MG63 (cell line): Measurements from ENCODE around the gene DIDO1. TPM values are rescaled to one million over a fixed set of nuclear protein-coding genes. Genes with fewer than 3 reads are reported as not detected.
"Not testable (repeated sequence)": the region's sequence is repeated elsewhere in the genome, so short reads cannot be mapped to it uniquely, and the experiment has no call there.

Source experiments
- DNase-seq: peaks from one replicate; pipeline ENCODE4 v3.0.0-alpha.2; 2020
- H3K27me3 ChIP-seq: fragments of 250-450 bp; sonication (Bioruptor Pico); 2 replicates; pipeline ENCODE4 v1.5.1; 2020; ENCODE audit warnings: mild to moderate bottlenecking, moderate library complexity
- H3K36me3 ChIP-seq: fragments of 250-450 bp; sonication (Bioruptor Pico); 2 replicates; pipeline ENCODE4 v1.5.1; 2020; ENCODE audit warnings: mild to moderate bottlenecking, moderate library complexity
- H3K4me3 ChIP-seq: fragments of 250-450 bp; sonication (Bioruptor Pico); 2 replicates; pipeline ENCODE4 v1.5.1; 2020; ENCODE audit warnings: mild to moderate bottlenecking, moderate library complexity
- H3K9me3 ChIP-seq: fragments of 250-450 bp; sonication (Bioruptor Pico); 2 replicates; pipeline ENCODE4 v1.5.1; 2020; ENCODE audit warnings: mild to moderate bottlenecking, moderate library complexity
- total RNA-seq: library from RNA; depleted of rRNA; stranded (reverse); fragments of >200 nt; shearing (Covaris generic); gene quantifications from 2 replicates; pipeline ENCODE4 v1.2.3, GENCODE V29; 2014; ENCODE audit warnings: low replicate concordance

DIDO1 gene
- total RNA-seq, 1 experiment from 2014 or later: 21.2 TPM

DNA sequence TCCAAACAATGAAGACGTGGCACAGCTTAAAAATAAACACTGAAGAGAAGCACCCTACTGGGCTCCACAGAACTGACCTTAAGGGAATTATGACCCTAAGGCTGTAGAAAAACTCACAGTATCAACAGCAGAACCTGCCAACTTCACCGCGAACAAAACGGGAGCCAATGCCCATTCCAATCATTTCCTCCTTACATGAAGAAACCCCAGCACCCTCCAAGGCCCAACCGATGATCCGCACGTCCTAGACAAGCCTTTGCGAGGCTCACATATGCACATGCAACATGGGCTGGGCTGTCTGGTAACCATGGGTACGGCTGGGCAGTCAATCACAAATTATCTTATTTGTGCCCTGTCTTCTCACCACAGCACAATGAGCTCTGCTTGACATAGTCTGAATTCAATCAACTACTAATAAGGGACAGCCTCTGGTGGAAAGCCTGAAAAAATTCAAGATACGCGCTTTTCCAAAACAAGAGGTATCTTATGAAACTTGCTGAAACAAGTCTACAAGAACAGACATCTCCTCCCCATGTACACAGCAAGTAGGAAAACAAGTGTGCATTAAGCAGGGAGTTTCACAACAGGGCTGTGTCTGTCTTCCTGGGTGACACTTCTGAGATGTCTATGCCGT is 1.7 kb downstream of the DIDO1 start:
- peaks cover 7% of the 10 kb centered on the region for H3K36me3 ChIP-seq
- peak overlapping the region; percentile 88 for H3K4me3 ChIP-seq
- no peaks in the 10 kb centered on the region for H3K27me3 ChIP-seq
- peak; percentile 87 for DNase-seq
- no peaks in the 10 kb centered on the region for H3K9me3 ChIP-seq

GRCh38 chr20:62923669-62924441 is 2.5 kb downstream of the DIDO1 start:
- Histone ChIP-seq H3K4me3 (peak overlapping the region; percentile 88), H3K27me3 (no peaks in the 10 kb centered on the region)
- DNase-seq: no peak

DNA sequence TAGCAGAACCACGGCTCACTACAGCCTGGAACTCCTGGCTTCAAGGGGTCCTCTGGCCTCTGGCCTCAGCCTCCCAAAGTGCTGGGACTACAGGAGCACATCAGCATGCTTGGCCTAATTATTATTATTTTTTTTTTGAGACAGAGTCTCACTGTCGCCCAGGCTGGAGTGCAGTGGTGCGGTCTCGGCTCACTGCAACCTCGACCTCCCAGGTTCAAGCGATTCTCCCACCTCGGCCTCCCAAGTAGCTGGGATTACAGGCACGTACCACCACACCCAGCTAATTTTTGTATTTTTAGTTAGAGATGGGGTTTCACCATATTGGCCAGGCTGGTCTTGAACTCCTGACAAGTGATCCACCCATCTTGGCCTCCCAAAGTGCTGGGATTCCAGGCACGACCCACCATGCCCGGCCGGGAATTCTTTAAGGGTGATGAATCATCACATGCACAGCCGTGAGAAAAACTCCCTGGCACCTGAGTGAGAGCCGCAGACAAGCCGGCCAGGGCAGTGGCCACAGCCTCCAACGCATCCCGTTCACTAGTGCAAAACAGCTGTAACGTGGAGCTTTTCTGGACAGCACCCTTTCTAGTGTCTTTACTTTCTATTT is 3.1 kb downstream of the DIDO1 start:
- H3K27me3 ChIP-seq, H3K9me3 ChIP-seq, H3K4me3 ChIP-seq, H3K36me3 ChIP-seq: not testable (repeated sequence)
- DNase-seq: peak; percentile 92

More at GRCh38 chr20:62923669-62924441, 2.5 kb downstream of the DIDO1 start:
- Histone ChIP-seq H3K9me3 (no peaks in the 10 kb centered on the region), H3K36me3 (peaks cover 7% of the 10 kb centered on the region)

DNA sequence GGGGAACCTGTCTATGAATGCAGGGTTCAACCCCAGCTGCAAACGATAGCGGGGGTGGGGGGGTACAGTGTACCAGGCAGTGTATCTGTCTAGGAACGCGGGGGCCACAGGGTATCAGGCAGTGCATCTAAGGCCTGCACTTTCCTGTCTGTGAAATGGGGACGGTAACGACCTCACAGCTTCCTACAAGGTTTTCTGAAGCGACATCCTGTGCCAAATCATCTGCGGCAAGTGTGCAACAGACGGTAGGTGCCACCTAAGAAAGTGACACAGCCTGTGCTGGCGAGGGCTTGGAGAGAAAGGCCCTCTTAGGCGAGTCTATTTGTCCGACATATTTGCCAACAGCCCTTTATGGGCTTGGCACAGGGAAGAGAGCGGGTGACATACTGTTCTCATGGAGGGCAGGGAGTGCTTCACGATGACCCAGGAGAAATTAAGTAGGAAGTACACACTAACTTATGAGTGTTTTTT is 3.8 kb downstream of the DIDO1 start:
- Histone ChIP-seq H3K27me3 (no peaks in the 10 kb centered on the region), H3K4me3 (no peak overlapping the region), H3K36me3 (peaks cover 8% of the 10 kb centered on the region), H3K9me3 (no peaks in the 10 kb centered on the region)
- no peak for DNase-seq

- H3K4me3 ChIP-seq: no peak overlapping the region
- no peaks in the 10 kb centered on the region for H3K27me3 ChIP-seq
- H3K36me3 ChIP-seq: peaks cover 8% of the 10 kb centered on the region; the same call in 1 of the 2 replicates
- peak; percentile 49 for DNase-seq
- H3K9me3 ChIP-seq: no peaks in the 10 kb centered on the region
These were observed 5.1 kb downstream of the DIDO1 start for GRCh38 chr20:62921119-62921687.

- H3K4me3 ChIP-seq: no peak overlapping the region
- no peak for DNase-seq
- H3K27me3 ChIP-seq: no peaks in the 10 kb centered on the region
- H3K9me3 ChIP-seq: no peaks in the 10 kb centered on the region
- peaks cover 4% of the 10 kb centered on the region; the same call in 1 of the 2 replicates for H3K36me3 ChIP-seq
These were observed 6.2 kb downstream of the DIDO1 start for GRCh38 chr20:62920039-62920645.

- no peaks in the 10 kb centered on the region for H3K27me3 ChIP-seq
- H3K4me3 ChIP-seq: no peak overlapping the region
- no peak for DNase-seq
- H3K9me3 ChIP-seq: no peaks in the 10 kb centered on the region
- H3K36me3 ChIP-seq: peaks cover 11% of the 10 kb centered on the region
These were observed 7.5 kb downstream of the DIDO1 start for GRCh38 chr20:62918831-62919230.

GRCh38 chr20:62918147-62918546 is 8.2 kb downstream of the DIDO1 start:
- H3K4me3 ChIP-seq: no peak overlapping the region
- H3K27me3 ChIP-seq: no peaks in the 10 kb centered on the region
- peaks cover 16% of the 10 kb centered on the region for H3K36me3 ChIP-seq
- H3K9me3 ChIP-seq: no peaks in the 10 kb centered on the region
- no peak for DNase-seq

DNA sequence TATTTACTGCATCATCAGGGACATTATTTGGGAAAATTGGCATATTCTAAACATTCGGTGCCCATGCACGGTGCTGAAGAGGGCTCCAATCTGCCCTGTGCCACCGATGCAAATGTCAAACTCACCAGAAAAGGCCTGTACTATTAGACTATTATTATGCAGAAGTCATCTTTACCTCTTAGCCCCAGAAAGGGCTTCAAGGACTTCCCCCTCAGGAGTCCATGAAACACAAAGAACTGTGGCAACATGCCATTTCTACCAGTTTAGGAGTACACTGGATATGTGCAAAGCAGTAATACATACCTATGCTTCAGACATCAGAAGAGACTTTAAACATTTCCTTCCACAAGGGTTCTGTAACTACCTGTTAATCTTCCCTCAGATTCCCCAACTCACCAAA is 8.6 kb downstream of the DIDO1 start:
- Histone ChIP-seq H3K9me3 (no peaks in the 10 kb centered on the region), H3K4me3 (no peak overlapping the region)

DNA sequence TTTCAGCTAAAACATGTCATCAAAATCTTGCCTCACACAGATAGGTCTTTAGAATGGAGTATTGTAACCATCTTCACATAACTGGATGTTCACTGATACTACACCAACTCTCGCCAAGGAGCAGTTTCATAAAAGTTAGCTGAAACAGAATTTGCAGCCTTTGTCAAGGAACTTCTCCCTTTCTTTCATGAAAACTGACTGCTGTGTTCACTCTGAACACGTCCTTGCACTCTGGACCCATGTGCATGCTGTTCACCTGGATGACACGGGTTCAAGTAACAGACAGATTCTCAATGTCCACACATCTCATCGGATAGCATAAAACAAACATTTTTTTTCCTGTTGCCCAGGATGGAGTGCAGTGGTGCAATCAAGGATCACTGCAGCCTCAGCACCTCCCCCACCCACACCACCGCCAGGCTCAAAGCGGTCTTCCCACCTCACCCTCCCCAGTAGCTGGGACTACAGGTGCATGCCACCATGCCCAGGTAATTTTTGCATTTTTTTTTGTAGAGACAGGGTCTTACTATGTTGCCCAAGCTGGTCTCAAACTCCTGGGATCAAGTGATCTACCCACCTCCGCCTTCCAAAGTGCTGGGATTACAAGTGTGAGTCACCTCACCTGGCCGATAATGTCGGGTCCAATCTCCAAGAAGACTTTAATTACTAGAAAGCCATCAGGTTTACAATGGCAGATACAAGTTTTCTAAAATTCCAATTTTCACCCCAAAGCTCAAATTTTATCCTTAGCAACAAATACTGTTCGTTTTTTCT is 9.4 kb downstream of the DIDO1 start:
- no peaks in the 10 kb centered on the region for H3K9me3 ChIP-seq
- H3K4me3 ChIP-seq: no peak overlapping the region
- H3K36me3 ChIP-seq: peaks cover 27% of the 10 kb centered on the region
- no peaks in the 10 kb centered on the region for H3K27me3 ChIP-seq
- DNase-seq: no peak

More for the DNA sequence above, 8.6 kb downstream of the DIDO1 start:
- Histone ChIP-seq H3K36me3 (peaks cover 20% of the 10 kb centered on the region), H3K27me3 (no peaks in the 10 kb centered on the region)
- no peak for DNase-seq

DNA sequence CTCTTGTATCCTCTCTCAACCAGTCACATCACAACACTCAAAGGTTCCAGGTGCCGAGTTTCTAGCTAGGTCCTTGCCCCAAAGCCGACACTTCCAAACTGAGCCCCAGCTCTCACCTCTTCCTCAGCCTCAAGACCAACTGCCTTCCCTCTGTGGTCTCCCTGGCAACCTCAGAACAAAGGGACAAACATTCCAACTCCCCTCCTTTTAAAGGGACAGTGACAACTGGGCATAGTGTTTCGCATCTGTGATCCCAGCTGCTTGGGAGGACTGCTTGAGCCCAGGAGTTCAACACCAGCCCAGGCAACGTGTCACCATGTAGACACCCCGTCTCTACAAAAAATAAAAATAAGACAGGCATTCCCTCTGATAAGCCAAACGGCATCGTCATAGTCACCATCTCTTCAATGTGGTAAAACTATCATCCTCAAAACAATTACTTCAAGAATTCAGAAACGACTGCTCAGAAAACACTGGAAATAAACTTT is 11.3 kb downstream of the DIDO1 start:
- no peaks in the 10 kb centered on the region for H3K27me3 ChIP-seq
- DNase-seq: no peak
- no peak overlapping the region for H3K4me3 ChIP-seq
- H3K36me3 ChIP-seq: peaks cover 43% of the 10 kb centered on the region
- H3K9me3 ChIP-seq: no peaks in the 10 kb centered on the region

GRCh38 chr20:62914436-62914835 is 11.9 kb downstream of the DIDO1 start:
- no peak for DNase-seq
- Histone ChIP-seq H3K4me3 (no peak overlapping the region), H3K36me3 (peaks cover 49% of the 10 kb centered on the region), H3K27me3 (no peaks in the 10 kb centered on the region), H3K9me3 (no peaks in the 10 kb centered on the region)

GRCh38 chr20:62913043-62913630 is 13.2 kb downstream of the DIDO1 start:
- Histone ChIP-seq H3K9me3 (no peaks in the 10 kb centered on the region), H3K27me3 (no peaks in the 10 kb centered on the region), H3K4me3 (no peak overlapping the region), H3K36me3 (peaks cover 60% of the 10 kb centered on the region)
- no peak for DNase-seq

DNA sequence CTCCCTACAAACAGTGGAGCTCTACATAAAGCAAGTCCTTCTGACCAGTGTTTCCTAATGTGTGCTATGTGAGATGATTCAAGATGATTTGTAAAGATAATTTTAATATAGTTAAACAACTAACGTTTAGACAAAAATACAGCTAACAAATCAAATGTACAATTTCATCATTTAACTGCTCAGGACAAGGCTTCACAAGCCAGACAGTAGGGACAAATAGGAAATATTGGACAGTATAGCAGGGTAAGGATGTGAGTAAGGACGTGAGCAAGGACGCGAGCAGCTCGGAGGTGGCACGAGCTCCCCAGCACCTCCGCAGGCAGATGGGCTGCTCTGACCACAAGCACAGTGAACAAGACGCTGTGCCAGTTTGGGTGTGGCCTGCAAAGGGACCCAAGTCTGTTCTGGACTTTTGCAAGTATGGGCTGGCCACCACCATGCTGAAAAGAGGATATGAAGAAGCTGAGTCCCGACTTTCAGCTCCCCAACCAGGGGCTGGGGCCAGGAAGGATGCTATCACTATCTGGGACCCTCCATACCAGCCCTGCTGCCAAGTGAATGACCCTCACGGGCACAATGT is 14.5 kb downstream of the DIDO1 start:
- no peaks in the 10 kb centered on the region for H3K27me3 ChIP-seq
- no peak for DNase-seq
- H3K36me3 ChIP-seq: peaks cover 73% of the 10 kb centered on the region
- no peaks in the 10 kb centered on the region for H3K9me3 ChIP-seq
- H3K4me3 ChIP-seq: no peak overlapping the region

- Histone ChIP-seq H3K36me3 (peaks cover 82% of the 10 kb centered on the region), H3K9me3 (no peaks in the 10 kb centered on the region), H3K4me3 (no peak overlapping the region), H3K27me3 (no peaks in the 10 kb centered on the region)
- DNase-seq: no peak
These were observed 15.4 kb downstream of the DIDO1 start for GRCh38 chr20:62910777-62911497.
